K562 (cell line): ENCODE results near the gene RIC8B. TPM values are rescaled to one million over a fixed set of nuclear protein-coding genes. Genes with fewer than 3 reads are reported as not detected.

Experiments used
- CBFA2T2 ChIP-seq: fragments of 450-650 bp; conservative IDR thresholded peaks from 2 replicates; pipeline ENCODE4 v1.6.1; 2017; ENCODE audit warnings: mild to moderate bottlenecking
- NUFIP1 ChIP-seq: fragments of 450-650 bp; IDR thresholded peaks from 2 replicates; pipeline ENCODE4 v1.6.1; 2018; ENCODE audit not compliant: partially characterized antibody
- RFX5 ChIP-seq: IDR thresholded peaks from 2 replicates; pipeline ENCODE4 v1.6.1; 2011; ENCODE audit warnings: low read depth, mild to moderate bottlenecking, improper control_type of control experiment, low read length
- TRIM24 ChIP-seq, 2 experiments: fragments of 450-650 bp; IDR thresholded peaks; 2 replicates each; pipeline ENCODE4 v1.6.1; 2016
- ZNF133 ChIP-seq: fragments of 250-450 bp; sonication (Bioruptor Pico); IDR thresholded peaks from 2 replicates; pipeline ENCODE4 v1.4.0; 2020; ENCODE audit warnings: mild to moderate bottlenecking
- ZNF316 ChIP-seq: fragments of 450-650 bp; IDR thresholded peaks from 2 replicates; pipeline ENCODE4 v1.6.1; 2016
- polyA plus RNA-seq, 8 experiments: library from polyadenylated mRNA; depleted of rRNA in 4 of 8; stranded (reverse) in 5 of 8; unstranded in 3 of 8; fragments of >200 nt; fragmentation: Nextera tagmentation in 2 of 8; fragmentation: Illumina TruSeq in 1 of 8; extraction: Ambion mirVana in 2 of 8; extraction: Trizol in 1 of 8; gene quantifications; 2 replicates each; pipeline versions ENCODE4 v1.2.1 to v1.2.3, GENCODE V29; 2011 to 2014; ENCODE audit warnings: inconsistent platforms in 1 of 8, missing spikeins in 1 of 8
- total RNA-seq, 7 experiments: library from RNA; depleted of rRNA in 6 of 7; stranded (reverse); fragments of >200 nt in 6 of 7; fragmentation: Illumina TruSeq in 2 of 7; extraction: Trizol in 2 of 7; gene quantifications; 2 replicates each; pipeline versions ENCODE4 v1.2.1 to v1.2.3, GENCODE V29; 2011 to 2021; ENCODE audit warnings: low replicate concordance in 1 of 7
- TF ChIP-seq, protein P1 (sequence below): sonication (generic); formaldehyde crosslinking; IDR thresholded peaks from 2 replicates; pipeline ENCODE4 v1.8.1; 2023; ENCODE audit warnings: mild to moderate bottlenecking, missing genetic modification reagents
- TF ChIP-seq, protein P2 (sequence below): fragments of 250-450 bp; sonication (Bioruptor Pico); IDR thresholded peaks from 2 replicates; pipeline ENCODE4 v1.9.0; 2021; ENCODE audit warnings: mild to moderate bottlenecking, inconsistent platforms
- TF ChIP-seq, protein P3 (sequence below): fragments of 450-650 bp; formaldehyde crosslinking; IDR thresholded peaks from 2 replicates; pipeline ENCODE4 v1.4.0; 2020; ENCODE audit warnings: mild to moderate bottlenecking, moderate library complexity

Gene RIC8B
- total and polyA plus RNA-seq, 9 of the 15 experiments (the other 6 are each of a cell fraction or from before 2014, with no cell fraction given), result 0.92 to 8.1 (median 4.8) TPM

- TF ChIP-seq, protein P1, sequence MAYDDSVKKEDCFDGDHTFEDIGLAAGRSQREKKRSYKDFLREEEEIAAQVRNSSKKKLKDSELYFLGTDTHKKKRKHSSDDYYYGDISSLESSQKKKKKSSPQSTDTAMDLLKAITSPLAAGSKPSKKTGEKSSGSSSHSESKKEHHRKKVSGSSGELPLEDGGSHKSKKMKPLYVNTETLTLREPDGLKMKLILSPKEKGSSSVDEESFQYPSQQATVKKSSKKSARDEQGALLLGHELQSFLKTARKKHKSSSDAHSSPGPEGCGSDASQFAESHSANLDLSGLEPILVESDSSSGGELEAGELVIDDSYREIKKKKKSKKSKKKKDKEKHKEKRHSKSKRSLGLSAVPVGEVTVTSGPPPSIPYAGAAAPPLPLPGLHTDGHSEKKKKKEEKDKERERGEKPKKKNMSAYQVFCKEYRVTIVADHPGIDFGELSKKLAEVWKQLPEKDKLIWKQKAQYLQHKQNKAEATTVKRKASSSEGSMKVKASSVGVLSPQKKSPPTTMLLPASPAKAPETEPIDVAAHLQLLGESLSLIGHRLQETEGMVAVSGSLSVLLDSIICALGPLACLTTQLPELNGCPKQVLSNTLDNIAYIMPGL (CRISPR knock-in tag), result no peak
- no peak for TF ChIP-seq NUFIP1
- TF ChIP-seq ZNF316, result peak; percentile 42; the same call in 1 of the 2 replicates
- TF ChIP-seq, protein P2, sequence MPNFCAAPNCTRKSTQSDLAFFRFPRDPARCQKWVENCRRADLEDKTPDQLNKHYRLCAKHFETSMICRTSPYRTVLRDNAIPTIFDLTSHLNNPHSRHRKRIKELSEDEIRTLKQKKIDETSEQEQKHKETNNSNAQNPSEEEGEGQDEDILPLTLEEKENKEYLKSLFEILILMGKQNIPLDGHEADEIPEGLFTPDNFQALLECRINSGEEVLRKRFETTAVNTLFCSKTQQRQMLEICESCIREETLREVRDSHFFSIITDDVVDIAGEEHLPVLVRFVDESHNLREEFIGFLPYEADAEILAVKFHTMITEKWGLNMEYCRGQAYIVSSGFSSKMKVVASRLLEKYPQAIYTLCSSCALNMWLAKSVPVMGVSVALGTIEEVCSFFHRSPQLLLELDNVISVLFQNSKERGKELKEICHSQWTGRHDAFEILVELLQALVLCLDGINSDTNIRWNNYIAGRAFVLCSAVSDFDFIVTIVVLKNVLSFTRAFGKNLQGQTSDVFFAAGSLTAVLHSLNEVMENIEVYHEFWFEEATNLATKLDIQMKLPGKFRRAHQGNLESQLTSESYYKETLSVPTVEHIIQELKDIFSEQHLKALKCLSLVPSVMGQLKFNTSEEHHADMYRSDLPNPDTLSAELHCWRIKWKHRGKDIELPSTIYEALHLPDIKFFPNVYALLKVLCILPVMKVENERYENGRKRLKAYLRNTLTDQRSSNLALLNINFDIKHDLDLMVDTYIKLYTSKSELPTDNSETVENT, result no peak
- no peak for TF ChIP-seq CBFA2T2
- no peak for TF ChIP-seq RFX5
- TF ChIP-seq, protein P3, sequence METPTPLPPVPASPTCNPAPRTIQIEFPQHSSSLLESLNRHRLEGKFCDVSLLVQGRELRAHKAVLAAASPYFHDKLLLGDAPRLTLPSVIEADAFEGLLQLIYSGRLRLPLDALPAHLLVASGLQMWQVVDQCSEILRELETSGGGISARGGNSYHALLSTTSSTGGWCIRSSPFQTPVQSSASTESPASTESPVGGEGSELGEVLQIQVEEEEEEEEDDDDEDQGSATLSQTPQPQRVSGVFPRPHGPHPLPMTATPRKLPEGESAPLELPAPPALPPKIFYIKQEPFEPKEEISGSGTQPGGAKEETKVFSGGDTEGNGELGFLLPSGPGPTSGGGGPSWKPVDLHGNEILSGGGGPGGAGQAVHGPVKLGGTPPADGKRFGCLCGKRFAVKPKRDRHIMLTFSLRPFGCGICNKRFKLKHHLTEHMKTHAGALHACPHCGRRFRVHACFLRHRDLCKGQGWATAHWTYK (CRISPR knock-in tag), result no peak
- no peak for TF ChIP-seq ZNF133 (CRISPR knock-in tag)
- peak; percentile 65 to 73 for TF ChIP-seq TRIM24 (IDR thresholded peaks at IDR 0.05)
These were observed 19.9 kb downstream of the RIC8B start (continued) for GRCh38 chr12:106794369-106794768.
